HepG2 (cell line): ENCODE measurements around the gene WDHD1. TPM values are rescaled to one million over a fixed set of nuclear protein-coding genes. Genes with fewer than 3 reads are reported as not detected.

ENCODE experiments used
- ATF1 ChIP-seq: IDR thresholded peaks from 2 replicates; pipeline ENCODE4 v1.6.1; 2016; ENCODE audit warnings: mild to moderate bottlenecking, control low read depth
- ATRX ChIP-seq: sonication (generic); formaldehyde crosslinking; IDR thresholded peaks from 2 replicates; pipeline ENCODE4 v1.4.0; 2020; ENCODE audit warnings: missing genetic modification reagents, borderline replicate concordance
- CENPT ChIP-seq: sonication (generic); formaldehyde crosslinking; IDR thresholded peaks from 2 replicates; pipeline ENCODE4 v1.8.0; 2022; ENCODE audit warnings: low read depth, mild to moderate bottlenecking, moderate library complexity, missing genetic modification reagents
- FOXK1 ChIP-seq: sonication (generic); formaldehyde crosslinking; IDR thresholded peaks from 2 replicates; pipeline ENCODE4 v1.4.0; 2020; ENCODE audit warnings: low read depth, missing genetic modification reagents, borderline replicate concordance
- HNF4A ChIP-seq: sonication (generic); formaldehyde crosslinking; IDR thresholded peaks from 2 replicates; pipeline ENCODE4 v1.4.0; 2020; ENCODE audit warnings: missing genetic modification reagents
- HNF4G ChIP-seq, 2 experiments: sonication (generic) in 1 of 2; formaldehyde crosslinking in 1 of 2; IDR thresholded peaks; 2 replicates each; pipeline versions ENCODE4 v1.4.0 to v1.6.1; 2011 to 2020; ENCODE audit warnings: borderline replicate concordance in 2 of 2, low read depth in 2 of 2, mild to moderate bottlenecking in 2 of 2, low read length in 1 of 2, missing genetic modification reagents in 1 of 2, moderate library complexity in 1 of 2
- JUN ChIP-seq: sonication (generic); formaldehyde crosslinking; IDR thresholded peaks from 2 replicates; pipeline ENCODE4 v1.4.0; 2020; ENCODE audit warnings: mild to moderate bottlenecking, missing genetic modification reagents
- KLF13 ChIP-seq: sonication (generic); formaldehyde crosslinking; IDR thresholded peaks from 2 replicates; pipeline ENCODE4 v1.4.0; 2020; ENCODE audit warnings: mild to moderate bottlenecking, missing genetic modification reagents
- MED1 ChIP-seq: sonication (generic); formaldehyde crosslinking; IDR thresholded peaks from 2 replicates; pipeline ENCODE4 v1.4.0; 2020; ENCODE audit warnings: missing genetic modification reagents
- MTF1 ChIP-seq: sonication (generic); formaldehyde crosslinking; IDR thresholded peaks from 2 replicates; pipeline ENCODE4 v1.5.0; 2020; ENCODE audit warnings: missing genetic modification reagents
- MTF2 ChIP-seq: sonication (generic); formaldehyde crosslinking; IDR thresholded peaks from 2 replicates; pipeline ENCODE4 v1.5.0; 2020; ENCODE audit warnings: missing genetic modification reagents, borderline replicate concordance
- NFE2L2 ChIP-seq: fragments of 150-350 bp; IDR thresholded peaks from 2 replicates; pipeline ENCODE4 v1.6.1; 2014; ENCODE audit warnings: low read length
- PHF20 ChIP-seq: sonication (generic); formaldehyde crosslinking; IDR thresholded peaks from 2 replicates; pipeline ENCODE4 v1.5.0; 2020; ENCODE audit warnings: mild to moderate bottlenecking, missing genetic modification reagents
- PHF21A ChIP-seq: sonication (generic); formaldehyde crosslinking; IDR thresholded peaks from 2 replicates; pipeline ENCODE4 v1.5.0; 2020; ENCODE audit warnings: mild to moderate bottlenecking, missing genetic modification reagents
- RARG ChIP-seq: sonication (generic); formaldehyde crosslinking; IDR thresholded peaks from 2 replicates; pipeline ENCODE4 v1.4.0; 2020; ENCODE audit warnings: low read depth, mild to moderate bottlenecking, missing genetic modification reagents
- SAP130 ChIP-seq: IDR thresholded peaks from 2 replicates; pipeline ENCODE4 v1.6.1; 2016; ENCODE audit warnings: low read depth
- TBX2 ChIP-seq: sonication (generic); formaldehyde crosslinking; IDR thresholded peaks from 2 replicates; pipeline ENCODE4 v1.5.0; 2020; ENCODE audit warnings: missing genetic modification reagents, mild to moderate bottlenecking, borderline replicate concordance
- ZNF766 ChIP-seq: sonication (generic); formaldehyde crosslinking; IDR thresholded peaks from 2 replicates; pipeline ENCODE4 v1.5.0; 2020; ENCODE audit warnings: missing genetic modification reagents, borderline replicate concordance
- ZNF850 ChIP-seq: sonication (generic); formaldehyde crosslinking; conservative IDR thresholded peaks from 2 replicates; pipeline ENCODE4 v1.9.0; 2021; ENCODE audit warnings: mild to moderate bottlenecking, missing genetic modification reagents
- polyA plus RNA-seq, 8 experiments: library from polyadenylated mRNA; depleted of rRNA in 3 of 8; stranded (reverse) in 7 of 8; unstranded in 1 of 8; fragments of >200 nt; fragmentation: Illumina TruSeq in 4 of 8; extraction: Trizol in 4 of 8; gene quantifications; 2 replicates each; pipeline versions ENCODE4 v1.2.1 to v1.2.3, GENCODE V29; 2011 to 2016; ENCODE audit warnings: low read depth in 4 of 8, missing spikeins in 1 of 8, mixed read lengths in 1 of 8; ENCODE audit not compliant: insufficient read depth in 1 of 8
- total RNA-seq, 5 experiments: library from RNA; depleted of rRNA; stranded (reverse); fragments of >200 nt; fragmentation: Illumina TruSeq; extraction: Trizol; gene quantifications; 2 replicates each; pipeline ENCODE4 v1.2.3, GENCODE V29; 2016; ENCODE audit warnings: low read depth in 1 of 5
- TF ChIP-seq, protein P1 (sequence below): sonication (generic); formaldehyde crosslinking; IDR thresholded peaks from 2 replicates; pipeline ENCODE4 v1.4.0; 2020; ENCODE audit warnings: missing genetic modification reagents
- TF ChIP-seq, protein P2 (sequence below): sonication (generic); formaldehyde crosslinking; IDR thresholded peaks from 2 replicates; pipeline ENCODE4 v1.9.0; 2022; ENCODE audit warnings: low read depth, missing genetic modification reagents
- TF ChIP-seq, protein P3 (sequence below): sonication (generic); formaldehyde crosslinking; IDR thresholded peaks from 2 replicates; pipeline ENCODE4 v1.4.0; 2020; ENCODE audit warnings: missing genetic modification reagents

Gene WDHD1
- total and polyA plus RNA-seq, 2 of the 13 experiments (the other 11 are each of a cell fraction or from before 2014, with no cell fraction given): 5.5 to 27.5 TPM

- TF ChIP-seq HNF4G (IDR thresholded peaks at IDR 0.05; ENCODE audit: borderline replicate concordance, low read depth, low read length): peak; percentile 35; the same call in 1 of the 2 replicates
- TF ChIP-seq HNF4G (CRISPR knock-in tag; IDR thresholded peaks at IDR 0.05; ENCODE audit: borderline replicate concordance, low read depth): 0 out of 2 replicates have a peak, but pooled peaks have one; percentile 22
- peak; percentile 72 for TF ChIP-seq MED1 (CRISPR knock-in tag)
- TF ChIP-seq FOXK1: peak; percentile 30; the same call in 1 of the 2 replicates
- TF ChIP-seq MTF1: 0 out of 2 replicates have a peak, but pooled peaks have one; percentile 39
- no peak for TF ChIP-seq ATRX (CRISPR knock-in tag)
- TF ChIP-seq, protein P1, sequence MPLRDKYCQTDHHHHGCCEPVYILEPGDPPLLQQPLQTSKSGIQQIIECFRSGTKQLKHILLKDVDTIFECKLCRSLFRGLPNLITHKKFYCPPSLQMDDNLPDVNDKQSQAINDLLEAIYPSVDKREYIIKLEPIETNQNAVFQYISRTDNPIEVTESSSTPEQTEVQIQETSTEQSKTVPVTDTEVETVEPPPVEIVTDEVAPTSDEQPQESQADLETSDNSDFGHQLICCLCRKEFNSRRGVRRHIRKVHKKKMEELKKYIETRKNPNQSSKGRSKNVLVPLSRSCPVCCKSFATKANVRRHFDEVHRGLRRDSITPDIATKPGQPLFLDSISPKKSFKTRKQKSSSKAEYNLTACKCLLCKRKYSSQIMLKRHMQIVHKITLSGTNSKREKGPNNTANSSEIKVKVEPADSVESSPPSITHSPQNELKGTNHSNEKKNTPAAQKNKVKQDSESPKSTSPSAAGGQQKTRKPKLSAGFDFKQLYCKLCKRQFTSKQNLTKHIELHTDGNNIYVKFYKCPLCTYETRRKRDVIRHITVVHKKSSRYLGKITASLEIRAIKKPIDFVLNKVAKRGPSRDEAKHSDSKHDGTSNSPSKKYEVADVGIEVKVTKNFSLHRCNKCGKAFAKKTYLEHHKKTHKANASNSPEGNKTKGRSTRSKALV: peak; percentile 55; the same call in 1 of the 2 replicates
- TF ChIP-seq TBX2: peak; percentile 94
- TF ChIP-seq CENPT: peak; percentile 65; the same call in 1 of the 2 replicates
- TF ChIP-seq, protein P2, sequence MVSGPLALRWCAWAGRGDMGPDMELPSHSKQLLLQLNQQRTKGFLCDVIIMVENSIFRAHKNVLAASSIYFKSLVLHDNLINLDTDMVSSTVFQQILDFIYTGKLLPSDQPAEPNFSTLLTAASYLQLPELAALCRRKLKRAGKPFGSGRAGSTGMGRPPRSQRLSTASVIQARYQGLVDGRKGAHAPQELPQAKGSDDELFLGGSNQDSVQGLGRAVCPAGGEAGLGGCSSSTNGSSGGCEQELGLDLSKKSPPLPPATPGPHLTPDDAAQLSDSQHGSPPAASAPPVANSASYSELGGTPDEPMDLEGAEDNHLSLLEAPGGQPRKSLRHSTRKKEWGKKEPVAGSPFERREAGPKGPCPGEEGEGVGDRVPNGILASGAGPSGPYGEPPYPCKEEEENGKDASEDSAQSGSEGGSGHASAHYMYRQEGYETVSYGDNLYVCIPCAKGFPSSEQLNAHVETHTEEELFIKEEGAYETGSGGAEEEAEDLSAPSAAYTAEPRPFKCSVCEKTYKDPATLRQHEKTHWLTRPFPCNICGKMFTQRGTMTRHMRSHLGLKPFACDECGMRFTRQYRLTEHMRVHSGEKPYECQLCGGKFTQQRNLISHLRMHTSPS (CRISPR knock-in tag): no peak
- peak; percentile 97; the same call in 1 of the 2 replicates for TF ChIP-seq MTF2
- TF ChIP-seq PHF20: peak; percentile 87
- TF ChIP-seq, protein P3, sequence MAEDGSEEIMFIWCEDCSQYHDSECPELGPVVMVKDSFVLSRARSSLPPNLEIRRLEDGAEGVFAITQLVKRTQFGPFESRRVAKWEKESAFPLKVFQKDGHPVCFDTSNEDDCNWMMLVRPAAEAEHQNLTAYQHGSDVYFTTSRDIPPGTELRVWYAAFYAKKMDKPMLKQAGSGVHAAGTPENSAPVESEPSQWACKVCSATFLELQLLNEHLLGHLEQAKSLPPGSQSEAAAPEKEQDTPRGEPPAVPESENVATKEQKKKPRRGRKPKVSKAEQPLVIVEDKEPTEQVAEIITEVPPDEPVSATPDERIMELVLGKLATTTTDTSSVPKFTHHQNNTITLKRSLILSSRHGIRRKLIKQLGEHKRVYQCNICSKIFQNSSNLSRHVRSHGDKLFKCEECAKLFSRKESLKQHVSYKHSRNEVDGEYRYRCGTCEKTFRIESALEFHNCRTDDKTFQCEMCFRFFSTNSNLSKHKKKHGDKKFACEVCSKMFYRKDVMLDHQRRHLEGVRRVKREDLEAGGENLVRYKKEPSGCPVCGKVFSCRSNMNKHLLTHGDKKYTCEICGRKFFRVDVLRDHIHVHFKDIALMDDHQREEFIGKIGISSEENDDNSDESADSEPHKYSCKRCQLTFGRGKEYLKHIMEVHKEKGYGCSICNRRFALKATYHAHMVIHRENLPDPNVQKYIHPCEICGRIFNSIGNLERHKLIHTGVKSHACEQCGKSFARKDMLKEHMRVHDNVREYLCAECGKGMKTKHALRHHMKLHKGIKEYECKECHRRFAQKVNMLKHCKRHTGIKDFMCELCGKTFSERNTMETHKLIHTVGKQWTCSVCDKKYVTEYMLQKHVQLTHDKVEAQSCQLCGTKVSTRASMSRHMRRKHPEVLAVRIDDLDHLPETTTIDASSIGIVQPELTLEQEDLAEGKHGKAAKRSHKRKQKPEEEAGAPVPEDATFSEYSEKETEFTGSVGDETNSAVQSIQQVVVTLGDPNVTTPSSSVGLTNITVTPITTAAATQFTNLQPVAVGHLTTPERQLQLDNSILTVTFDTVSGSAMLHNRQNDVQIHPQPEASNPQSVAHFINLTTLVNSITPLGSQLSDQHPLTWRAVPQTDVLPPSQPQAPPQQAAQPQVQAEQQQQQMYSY (CRISPR knock-in tag): peak; percentile 94
- no peak for TF ChIP-seq ATF1 (CRISPR knock-in tag)
- TF ChIP-seq JUN (CRISPR knock-in tag): peak; percentile 65; the same call in 1 of the 2 replicates
- peak; percentile 87 for TF ChIP-seq PHF21A (CRISPR knock-in tag)
- peak; percentile 22; the same call in 1 of the 2 replicates for TF ChIP-seq HNF4A (CRISPR knock-in tag)
- TF ChIP-seq ZNF766 (CRISPR knock-in tag): peak; percentile 93; the same call in 1 of the 2 replicates
- TF ChIP-seq ZNF850 (CRISPR knock-in tag): 0 out of 2 replicates have a peak, but pooled peaks have one; percentile 55
- TF ChIP-seq KLF13 (CRISPR knock-in tag): peak; percentile 84; the same call in 1 of the 2 replicates
- peak; percentile 90 for TF ChIP-seq SAP130
- no peak for TF ChIP-seq NFE2L2
- TF ChIP-seq RARG (CRISPR knock-in tag): no peak
Measured at GRCh38 chr14:55051423-55052268, 24.7 kb upstream of the WDHD1 start, which contains the start of gene MAPK1IP1L (continued).
